ENCODE data around the gene RNASE8.

RNASE8 gene

GRCh38 chr14:21015312-21015711 is 42.3 kb upstream of the RNASE8 start:
- H3K79me2 ChIP-seq (ENCODE audit: insufficient read depth, low read depth) = no peaks in the 10 kb centered on the region
- H3K36me3 ChIP-seq (ENCODE audit: insufficient read depth) = no peaks in the 10 kb centered on the region
- H2AFZ ChIP-seq (ENCODE audit: low read depth) = no peak overlapping the region
- no peak overlapping the region for H3K4me2 ChIP-seq
- TF ChIP-seq CTCF (conservative IDR thresholded peaks at IDR 0.05; ENCODE audit: low read depth, low read length) = no peak
- no peak overlapping the region for H3K27ac ChIP-seq
- no peaks in the 10 kb centered on the region for H3K27me3 ChIP-seq (ENCODE audit: insufficient read depth, low read depth)
- no peak overlapping the region for H3K4me3 ChIP-seq (IDR thresholded peaks at IDR 0.05; ENCODE audit: insufficient read depth, low read depth, low read length)
- no peaks in the 10 kb centered on the region for H3K4me1 ChIP-seq (ENCODE audit: low read depth, poor library complexity, severe bottlenecking)
- H4K20me1 ChIP-seq (ENCODE audit: insufficient read depth) = no peaks in the 10 kb centered on the region
- no peak overlapping the region for H3K9ac ChIP-seq

GRCh38 chr14:21016413-21017190 is 41.0 kb upstream of the RNASE8 start:
- no peaks in the 10 kb centered on the region for H3K79me2 ChIP-seq (ENCODE audit: insufficient read depth, low read depth)
- no peak for TF ChIP-seq CTCF (conservative IDR thresholded peaks at IDR 0.05; ENCODE audit: low read depth, low read length)
- no peak overlapping the region for H3K9ac ChIP-seq
- H3K4me2 ChIP-seq = no peak overlapping the region
- H3K4me3 ChIP-seq (IDR thresholded peaks at IDR 0.05; ENCODE audit: insufficient read depth, low read depth, low read length) = no peak overlapping the region
- H3K27ac ChIP-seq = no peak overlapping the region
- H3K36me3 ChIP-seq (ENCODE audit: insufficient read depth) = no peaks in the 10 kb centered on the region
- H3K4me1 ChIP-seq (ENCODE audit: low read depth, poor library complexity, severe bottlenecking) = no peaks in the 10 kb centered on the region
- no peak overlapping the region for H2AFZ ChIP-seq (ENCODE audit: low read depth)
- no peaks in the 10 kb centered on the region for H3K27me3 ChIP-seq (ENCODE audit: insufficient read depth, low read depth)
- no peaks in the 10 kb centered on the region for H4K20me1 ChIP-seq (ENCODE audit: insufficient read depth)

GRCh38 chr14:21017528-21018245 is 39.9 kb upstream of the RNASE8 start:
- H3K27ac ChIP-seq = no peak overlapping the region
- H3K4me1 ChIP-seq (ENCODE audit: low read depth, poor library complexity, severe bottlenecking) = no peaks in the 10 kb centered on the region
- no peaks in the 10 kb centered on the region for H3K36me3 ChIP-seq (ENCODE audit: insufficient read depth)
- TF ChIP-seq CTCF (conservative IDR thresholded peaks at IDR 0.05; ENCODE audit: low read depth, low read length) = no peak
- no peak overlapping the region for H3K9ac ChIP-seq
- H3K79me2 ChIP-seq (ENCODE audit: insufficient read depth, low read depth) = no peaks in the 10 kb centered on the region
- no peak overlapping the region for H2AFZ ChIP-seq (ENCODE audit: low read depth)
- no peaks in the 10 kb centered on the region for H4K20me1 ChIP-seq (ENCODE audit: insufficient read depth)
- H3K4me3 ChIP-seq (IDR thresholded peaks at IDR 0.05; ENCODE audit: insufficient read depth, low read depth, low read length) = no peak overlapping the region
- H3K27me3 ChIP-seq (ENCODE audit: insufficient read depth, low read depth) = no peaks in the 10 kb centered on the region
- no peak overlapping the region for H3K4me2 ChIP-seq

- no peaks in the 10 kb centered on the region for H4K20me1 ChIP-seq (ENCODE audit: insufficient read depth)
- no peak overlapping the region for H3K9ac ChIP-seq
- no peak overlapping the region for H3K4me2 ChIP-seq
- no peak overlapping the region for H3K27ac ChIP-seq
- H3K27me3 ChIP-seq (ENCODE audit: insufficient read depth, low read depth) = no peaks in the 10 kb centered on the region
- no peaks in the 10 kb centered on the region for H3K4me1 ChIP-seq (ENCODE audit: low read depth, poor library complexity, severe bottlenecking)
- no peaks in the 10 kb centered on the region for H3K36me3 ChIP-seq (ENCODE audit: insufficient read depth)
- H3K4me3 ChIP-seq (IDR thresholded peaks at IDR 0.05; ENCODE audit: insufficient read depth, low read depth, low read length) = no peak overlapping the region
- no peak overlapping the region for H2AFZ ChIP-seq (ENCODE audit: low read depth)
- TF ChIP-seq CTCF (conservative IDR thresholded peaks at IDR 0.05; ENCODE audit: low read depth, low read length) = no peak
- no peaks in the 10 kb centered on the region for H3K79me2 ChIP-seq (ENCODE audit: insufficient read depth, low read depth)
Observed at GRCh38 chr14:21018286-21018685, 39.3 kb upstream of the RNASE8 start.
